HepG2 (cell line): ENCODE data around the gene ITGB5.

Experiments used
- CTCF ChIP-seq: sonication (generic); formaldehyde crosslinking; IDR thresholded peaks from 2 replicates; pipeline ENCODE4 v1.5.0; 2020; ENCODE audit warnings: mild to moderate bottlenecking, missing genetic modification reagents, moderate library complexity
- SMAD3 ChIP-seq: sonication (generic); formaldehyde crosslinking; IDR thresholded peaks from 2 replicates; pipeline ENCODE4 v1.4.0; 2020; ENCODE audit warnings: missing genetic modification reagents
- ZBTB8A ChIP-seq: sonication (generic); formaldehyde crosslinking; IDR thresholded peaks from 2 replicates; pipeline ENCODE4 v1.4.0; 2020; ENCODE audit warnings: mild to moderate bottlenecking, low read depth, missing genetic modification reagents, borderline replicate concordance

- TF ChIP-seq CTCF (no peak), SMAD3 (CRISPR knock-in tag) (no peak), ZBTB8A (CRISPR knock-in tag) (no peak)
Measured at GRCh38 chr3:124793054-124793739, 94.0 kb downstream of the ITGB5 start.
